Endometrial microvascular endothelial cells (primary cell): Measurements from ENCODE around the gene GALP. TPM values are rescaled to one million over a fixed set of nuclear protein-coding genes. Genes with fewer than 3 reads are reported as not detected.

ENCODE experiments used
- in situ Hi-C: cut with HindIII; loops from 2 replicates; pipeline ENCODE4 v1.10.0; 2017; ENCODE audit warnings: low sequenced_read_pairs, low pct_unique_long_range_greater_than_20kb; ENCODE audit errors: inconsistent ontology term
- total RNA-seq: library from RNA; depleted of rRNA; stranded (reverse); fragments of >200 nt; gene quantifications from one replicate; pipeline ENCODE4 v1.2.3, GENCODE V29; 2015; ENCODE audit errors: inconsistent ontology term

The GALP gene
- total RNA-seq, 1 donor from 2014 or later: not detected

- in situ Hi-C loops: no loop called here
Measured at GRCh38 chr19:56222901-56223300, 47.1 kb downstream of the GALP start.

- in situ Hi-C loops: no loop called here
Measured at GRCh38 chr19:56223481-56223880, 47.7 kb downstream of the GALP start.

Other genes starting within 250 kb of the GALP start
- not detected for gene NLRP13, start 243.7 kb upstream of the GALP start, total RNA-seq
- not detected for gene NLRP8, start 228.2 kb upstream of the GALP start, total RNA-seq
- gene NLRP5, start 189.2 kb upstream of the GALP start, total RNA-seq: not detected
- gene ZNF787, start 54.7 kb upstream of the GALP start, total RNA-seq: 15.5 TPM
- 17.7 TPM for gene ZNF444, start 34.7 kb upstream of the GALP start, total RNA-seq
- gene ZSCAN5B, start 21.8 kb downstream of the GALP start, total RNA-seq: not detected
- not detected for gene ZSCAN5C, start 26.3 kb downstream of the GALP start, total RNA-seq
- not detected for gene EDDM13, start 96.7 kb downstream of the GALP start, total RNA-seq
- 10.4 TPM for gene ZSCAN5A, start 138.8 kb downstream of the GALP start, total RNA-seq
- gene ZNF582, start 217.5 kb downstream of the GALP start, total RNA-seq: 3.1 TPM
- gene ZNF583, start 228.3 kb downstream of the GALP start, total RNA-seq: 1.6 TPM